ENCODE data around the gene SYTL1. TPM values are rescaled to one million over a fixed set of nuclear protein-coding genes. Genes with fewer than 3 reads are reported as not detected.

SYTL1 gene
- total and polyA plus RNA-seq, 9 of the 15 experiments (the other 6 are each of a cell fraction or from before 2014, with no cell fraction given), result 0.04 to 9.3 (median 1.7) TPM

- peak; percentile 81 for TF ChIP-seq ZBTB33 (CRISPR knock-in tag; IDR thresholded peaks at IDR 0.05)
- TF ChIP-seq ZNF23 (CRISPR knock-in tag; IDR thresholded peaks at IDR 0.05), result no peak
- no peak for TF ChIP-seq HMGXB4 (CRISPR knock-in tag; IDR thresholded peaks at IDR 0.05)
- peak; percentile 62 for TF ChIP-seq NCOA1 (IDR thresholded peaks at IDR 0.05; ENCODE audit: low read depth)
- peak; percentile 61 for TF ChIP-seq PRDM10 (IDR thresholded peaks at IDR 0.05; ENCODE audit: partially characterized antibody)
- no peak for TF ChIP-seq PREB (CRISPR knock-in tag; IDR thresholded peaks at IDR 0.05)
- TF ChIP-seq CAMTA2 (CRISPR knock-in tag; conservative IDR thresholded peaks at IDR 0.05), result no peak
- peak; percentile 62 for TF ChIP-seq CEBPG (CRISPR knock-in tag; IDR thresholded peaks at IDR 0.05)
- TF ChIP-seq CEBPG (tag; conservative IDR thresholded peaks at IDR 0.05 in 1 of 2, IDR thresholded peaks at IDR 0.05 in 1 of 2), result no peak
- TF ChIP-seq MTA2 (IDR thresholded peaks at IDR 0.05; ENCODE audit: low read depth), result 0 out of 2 replicates have a peak, but pooled peaks have one; percentile 20
- TF ChIP-seq, protein P1, sequence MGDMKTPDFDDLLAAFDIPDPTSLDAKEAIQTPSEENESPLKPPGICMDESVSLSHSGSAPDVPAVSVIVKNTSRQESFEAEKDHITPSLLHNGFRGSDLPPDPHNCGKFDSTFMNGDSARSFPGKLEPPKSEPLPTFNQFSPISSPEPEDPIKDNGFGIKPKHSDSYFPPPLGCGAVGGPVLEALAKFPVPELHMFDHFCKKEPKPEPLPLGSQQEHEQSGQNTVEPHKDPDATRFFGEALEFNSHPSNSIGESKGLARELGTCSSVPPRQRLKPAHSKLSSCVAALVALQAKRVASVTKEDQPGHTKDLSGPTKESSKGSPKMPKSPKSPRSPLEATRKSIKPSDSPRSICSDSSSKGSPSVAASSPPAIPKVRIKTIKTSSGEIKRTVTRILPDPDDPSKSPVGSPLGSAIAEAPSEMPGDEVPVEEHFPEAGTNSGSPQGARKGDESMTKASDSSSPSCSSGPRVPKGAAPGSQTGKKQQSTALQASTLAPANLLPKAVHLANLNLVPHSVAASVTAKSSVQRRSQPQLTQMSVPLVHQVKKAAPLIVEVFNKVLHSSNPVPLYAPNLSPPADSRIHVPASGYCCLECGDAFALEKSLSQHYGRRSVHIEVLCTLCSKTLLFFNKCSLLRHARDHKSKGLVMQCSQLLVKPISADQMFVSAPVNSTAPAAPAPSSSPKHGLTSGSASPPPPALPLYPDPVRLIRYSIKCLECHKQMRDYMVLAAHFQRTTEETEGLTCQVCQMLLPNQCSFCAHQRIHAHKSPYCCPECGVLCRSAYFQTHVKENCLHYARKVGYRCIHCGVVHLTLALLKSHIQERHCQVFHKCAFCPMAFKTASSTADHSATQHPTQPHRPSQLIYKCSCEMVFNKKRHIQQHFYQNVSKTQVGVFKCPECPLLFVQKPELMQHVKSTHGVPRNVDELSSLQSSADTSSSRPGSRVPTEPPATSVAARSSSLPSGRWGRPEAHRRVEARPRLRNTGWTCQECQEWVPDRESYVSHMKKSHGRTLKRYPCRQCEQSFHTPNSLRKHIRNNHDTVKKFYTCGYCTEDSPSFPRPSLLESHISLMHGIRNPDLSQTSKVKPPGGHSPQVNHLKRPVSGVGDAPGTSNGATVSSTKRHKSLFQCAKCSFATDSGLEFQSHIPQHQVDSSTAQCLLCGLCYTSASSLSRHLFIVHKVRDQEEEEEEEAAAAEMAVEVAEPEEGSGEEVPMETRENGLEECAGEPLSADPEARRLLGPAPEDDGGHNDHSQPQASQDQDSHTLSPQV (IDR thresholded peaks at IDR 0.05), result peak; percentile 73
- TF ChIP-seq ZNF184 (CRISPR knock-in tag; IDR thresholded peaks at IDR 0.05), result no peak
- no peak for TF ChIP-seq ZNF197 (CRISPR knock-in tag; IDR thresholded peaks at IDR 0.05; ENCODE audit: low read depth)
Measured at GRCh38 chr1:27342778-27343638, 1.2 kb downstream of the SYTL1 start (continued).

Data from K562 (cell line).